Activated CD4-positive, alpha-beta T cell treated with anti-CD3 and anti-CD28 coated beads for 1 hour (primary cell): ENCODE results near the gene GABRA5.
"Not testable (repeated sequence)": the region's sequence is repeated elsewhere in the genome, so short reads cannot be mapped to it uniquely, and the experiment has no call there.

ENCODE experiments used
- DNase-seq: peaks from one replicate; pipeline ENCODE4 v3.0.0-alpha.2; 2020

GABRA5 gene

DNA sequence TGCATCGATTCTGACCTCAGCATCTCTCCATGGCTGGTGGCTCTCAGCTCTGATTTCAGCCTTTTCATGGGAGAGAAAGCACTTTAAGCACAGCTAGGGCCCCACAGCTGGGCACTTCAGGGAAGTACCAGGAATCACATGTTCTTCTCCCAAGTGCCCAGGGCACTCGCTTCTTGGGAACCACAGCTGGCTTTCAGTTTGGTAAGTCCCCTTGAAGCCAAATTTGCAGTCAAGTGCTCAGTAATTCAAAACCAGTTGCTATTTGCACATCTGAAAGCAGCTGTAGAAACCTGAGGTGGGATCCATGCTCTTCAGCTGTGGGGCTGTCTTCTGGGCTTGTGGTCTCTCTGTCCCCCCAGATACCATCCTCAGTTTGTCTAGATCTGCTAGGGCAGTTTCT lies 12.8 kb downstream of the GABRA5 start:
- DNase-seq: no peak

DNA sequence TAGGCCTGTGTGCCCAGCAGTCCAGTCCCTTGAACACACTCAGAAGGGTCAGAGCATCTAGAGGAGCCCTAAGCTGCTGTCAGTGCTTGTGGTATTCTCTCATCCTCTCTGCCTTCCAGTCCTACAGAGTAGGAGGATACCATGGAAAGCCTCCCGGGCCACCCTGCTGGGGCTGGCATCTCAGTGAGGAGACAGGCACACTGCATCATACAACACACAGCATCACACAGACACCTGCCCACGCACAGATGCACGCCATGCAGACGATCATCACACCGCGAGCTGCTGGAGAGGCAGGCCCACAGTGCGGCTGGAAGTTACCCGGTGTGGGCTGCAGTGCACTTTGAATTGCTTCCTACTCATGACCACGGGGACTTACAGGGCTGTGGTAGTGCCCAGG lies 15.2 kb downstream of the GABRA5 start:
- DNase-seq: no peak

DNA sequence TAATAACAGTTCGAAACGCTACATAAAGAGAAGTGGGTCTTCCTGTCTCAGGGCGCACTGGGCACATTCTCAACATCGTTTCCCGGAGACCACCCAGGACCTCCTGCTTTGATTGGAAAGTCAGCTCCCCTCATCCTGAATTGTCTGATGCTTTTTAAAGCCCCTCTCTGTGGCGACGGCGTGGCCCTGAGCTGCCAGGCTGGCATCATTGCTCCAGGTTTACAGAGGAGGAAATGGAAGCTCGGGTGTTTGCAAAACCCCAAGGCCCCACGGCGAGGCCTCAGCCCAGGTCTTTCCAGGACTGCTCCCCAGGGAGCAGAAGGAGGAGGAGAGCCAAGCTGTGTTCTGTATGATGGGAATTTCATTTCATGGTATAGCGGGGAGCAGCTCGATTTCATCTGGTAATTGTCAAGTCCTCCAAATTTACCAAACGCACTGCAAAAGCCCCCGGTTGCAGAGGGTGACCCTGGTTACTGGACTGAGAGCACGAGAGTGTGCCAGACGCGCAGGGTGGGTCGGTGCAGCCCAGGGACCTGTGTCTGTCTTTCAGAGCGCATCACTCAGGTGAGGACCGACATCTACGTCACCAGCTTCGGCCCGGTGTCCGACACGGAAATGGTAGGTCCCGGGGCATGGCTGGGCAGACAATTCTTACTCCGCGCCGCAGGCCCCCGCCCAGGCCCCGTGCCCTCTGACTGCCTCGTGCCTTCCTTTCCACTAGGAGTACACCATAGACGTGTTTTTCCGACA lies 15.9 kb downstream of the GABRA5 start:
- no peak for DNase-seq

DNA sequence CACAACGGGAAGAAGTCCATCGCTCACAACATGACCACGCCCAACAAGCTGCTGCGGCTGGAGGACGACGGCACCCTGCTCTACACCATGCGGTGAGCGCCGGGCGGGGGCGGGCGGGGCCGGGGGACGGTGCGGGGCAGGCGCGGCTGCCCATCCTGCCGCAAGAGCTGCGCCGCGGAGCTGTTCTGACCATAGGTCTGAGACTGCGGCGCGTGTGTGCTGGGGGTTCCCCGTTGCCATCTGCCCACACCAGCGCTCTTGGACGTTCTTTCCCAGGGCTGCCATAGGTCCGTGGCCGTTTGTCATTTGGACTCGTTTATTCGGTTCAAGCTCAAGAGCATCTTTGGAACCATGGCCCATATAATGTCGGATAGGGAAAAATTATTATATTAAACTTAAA lies 16.6 kb downstream of the GABRA5 start:
- no peak for DNase-seq

DNA sequence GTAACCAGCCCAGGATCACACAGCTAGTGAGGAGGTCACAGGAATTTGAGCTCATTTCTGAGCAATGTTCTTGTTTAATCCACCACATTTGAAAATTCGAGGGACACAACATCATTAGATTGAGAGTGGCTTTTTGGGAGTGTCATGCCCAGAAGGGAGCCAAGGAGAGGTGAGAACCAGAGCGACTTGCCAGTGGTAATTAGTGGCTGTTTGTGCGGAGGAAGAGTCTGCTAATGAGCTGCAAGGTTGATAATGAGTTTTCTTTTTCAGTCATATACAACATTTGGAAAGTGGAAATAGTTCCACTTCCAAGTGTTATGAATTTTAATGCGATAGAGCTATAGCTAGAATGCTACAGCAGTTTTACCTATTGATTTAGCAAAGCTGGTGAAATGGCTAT lies 19.7 kb downstream of the GABRA5 start:
- no peak for DNase-seq

DNA sequence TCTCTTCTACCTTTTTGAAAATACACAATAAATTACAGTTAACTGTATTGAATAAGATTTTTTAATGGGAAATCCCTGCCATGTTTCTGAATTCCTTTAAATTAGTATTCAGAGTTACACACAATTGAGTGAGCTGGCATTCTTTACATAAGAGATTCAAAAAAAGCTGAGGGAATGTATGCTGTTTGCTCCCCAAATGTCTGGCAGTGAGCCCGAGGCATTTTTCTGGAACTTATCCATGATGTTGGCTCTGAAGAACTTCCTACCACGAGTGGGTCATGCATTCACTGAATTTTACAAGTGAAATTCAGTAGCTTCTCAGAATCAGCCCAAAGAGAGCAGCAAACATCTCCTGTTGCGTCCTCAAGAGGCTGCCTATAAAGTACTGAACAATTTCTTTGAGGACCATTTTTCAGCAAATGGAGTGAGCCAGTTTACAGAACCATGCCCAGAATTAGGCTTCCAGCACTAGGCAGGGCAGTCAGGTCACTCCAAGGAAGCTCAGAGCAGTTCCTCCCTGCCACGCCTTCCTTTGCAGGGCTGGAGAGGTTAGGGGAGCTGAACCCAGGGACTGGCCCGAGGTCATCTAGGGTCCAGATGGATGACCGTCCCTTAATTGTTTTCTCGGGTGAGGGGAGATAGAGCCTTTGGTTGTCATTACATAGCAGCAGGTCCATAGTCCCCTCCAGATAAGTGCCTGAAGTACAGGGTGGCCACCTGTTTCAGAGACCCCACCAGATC lies 21.2 kb downstream of the GABRA5 start:
- DNase-seq: no peak

DNA sequence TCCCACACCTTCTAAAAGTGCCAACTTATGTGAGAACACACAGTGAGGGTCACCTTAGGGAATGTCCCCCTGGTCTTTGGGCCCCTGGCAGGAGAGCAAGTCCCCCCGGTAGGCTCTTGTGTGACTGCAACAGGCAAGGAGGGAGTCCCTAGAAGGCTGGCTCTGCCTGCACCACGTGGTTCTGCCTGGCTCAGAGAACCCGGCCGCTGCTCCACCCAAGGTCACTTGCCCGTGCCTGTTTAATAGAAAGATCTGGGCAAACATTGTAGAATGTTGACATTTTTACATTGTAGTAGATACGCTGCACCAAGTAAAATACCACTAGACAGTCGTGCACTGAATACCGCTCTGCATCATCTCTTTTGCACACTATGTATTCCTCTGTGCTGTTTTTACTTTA lies 21.9 kb downstream of the GABRA5 start:
- no peak for DNase-seq

DNA sequence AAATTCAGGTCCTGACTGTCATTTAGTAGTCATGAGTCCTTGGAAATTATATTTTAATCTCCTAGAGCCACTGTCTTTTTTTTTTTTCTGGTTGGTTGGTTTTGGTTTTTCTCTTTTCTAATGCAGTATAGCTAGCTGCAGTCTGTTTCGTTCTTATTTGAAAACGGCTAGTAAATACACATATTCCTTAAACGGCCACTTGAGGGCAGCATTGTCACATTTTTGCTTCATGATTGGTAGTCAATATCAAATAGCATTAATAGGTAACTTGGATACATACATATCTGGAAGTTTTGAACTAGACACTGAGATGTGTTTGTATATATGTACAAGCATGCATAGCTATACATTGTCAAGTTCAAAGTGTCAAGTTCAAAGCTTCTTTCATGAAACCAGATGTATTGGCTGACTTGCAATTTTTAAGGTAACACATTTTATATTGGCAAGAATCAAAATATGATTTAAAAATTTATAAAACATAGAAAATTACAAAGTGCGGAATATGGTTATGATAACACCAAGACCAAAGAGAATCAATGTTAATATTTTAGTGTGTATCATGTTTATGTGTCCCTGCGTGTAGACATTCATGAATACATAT lies 22.5 kb downstream of the GABRA5 start:
- no peak for DNase-seq

DNA sequence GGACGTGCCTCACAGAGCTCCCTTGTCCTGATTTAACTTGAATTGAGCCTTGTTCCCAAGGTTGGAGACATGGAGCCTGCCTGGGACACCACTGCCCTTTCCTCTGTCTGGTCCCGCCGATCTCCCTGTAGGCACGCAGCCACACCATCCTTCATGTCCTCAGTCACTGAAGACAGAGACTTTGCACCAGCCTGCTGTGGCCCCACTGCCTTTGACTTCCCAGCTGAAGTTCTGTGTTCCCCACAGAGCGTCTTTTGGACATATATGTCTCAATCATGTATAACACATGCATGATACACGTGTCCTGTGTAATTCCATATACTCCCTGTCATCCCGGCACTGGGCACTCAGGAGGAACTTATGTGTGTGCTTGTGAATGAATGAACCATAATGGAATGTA lies 23.6 kb downstream of the GABRA5 start:
- DNase-seq: no peak

DNA sequence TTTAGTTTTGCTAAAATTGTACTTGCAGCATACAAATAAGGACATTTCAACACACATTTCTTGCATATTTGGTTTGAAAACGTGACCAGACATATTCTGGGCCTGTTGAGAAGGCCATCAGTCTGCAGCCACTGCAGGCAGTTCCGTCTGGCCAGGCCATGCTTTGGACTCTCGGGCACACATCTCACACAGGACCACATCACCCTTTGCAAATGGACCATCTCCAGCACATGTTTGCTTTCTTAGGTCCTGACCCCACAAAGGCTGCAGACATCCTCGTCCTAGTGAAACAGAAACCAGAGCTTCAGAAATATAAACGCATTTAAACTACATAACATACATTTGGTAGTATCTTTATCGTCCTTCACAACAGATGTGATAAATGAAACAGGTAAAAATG lies 24.1 kb downstream of the GABRA5 start:
- DNase-seq: no peak

DNA sequence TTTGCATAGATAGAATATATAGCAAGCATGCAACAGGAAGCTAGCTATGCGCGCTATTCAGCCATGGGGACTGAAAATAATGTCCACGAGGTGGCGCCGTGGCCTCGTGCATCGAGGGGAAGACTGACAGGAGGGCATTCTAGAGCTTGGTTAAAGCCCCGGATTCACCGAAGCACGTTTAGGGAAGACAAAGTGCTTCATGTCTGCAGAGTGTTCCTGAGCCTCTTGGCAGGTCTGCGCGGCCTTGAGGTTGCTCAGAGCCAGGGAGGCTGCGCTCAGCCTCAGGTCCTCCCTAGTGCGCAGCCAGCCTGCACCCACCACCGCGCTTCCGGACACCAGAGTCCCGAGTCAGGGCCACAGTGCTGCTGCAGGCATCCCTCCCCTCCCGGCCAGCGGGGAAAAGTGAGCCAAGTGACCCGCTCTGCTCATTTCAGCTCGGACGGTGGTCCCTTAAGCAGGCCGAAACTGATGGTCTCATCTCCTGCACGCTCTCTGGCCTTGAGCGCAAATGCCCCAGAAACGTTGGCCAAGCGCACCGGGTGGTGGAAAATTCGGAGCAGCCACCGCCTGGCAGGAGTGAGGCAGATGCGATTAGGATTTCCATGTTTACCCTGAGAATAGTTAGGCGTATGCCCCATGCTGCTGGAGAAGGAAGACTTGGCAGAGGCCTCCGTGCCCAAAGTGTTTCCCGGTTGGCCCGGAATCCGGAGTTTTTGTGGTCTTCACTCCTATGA lies 24.8 kb downstream of the GABRA5 start:
- no peak for DNase-seq

DNA sequence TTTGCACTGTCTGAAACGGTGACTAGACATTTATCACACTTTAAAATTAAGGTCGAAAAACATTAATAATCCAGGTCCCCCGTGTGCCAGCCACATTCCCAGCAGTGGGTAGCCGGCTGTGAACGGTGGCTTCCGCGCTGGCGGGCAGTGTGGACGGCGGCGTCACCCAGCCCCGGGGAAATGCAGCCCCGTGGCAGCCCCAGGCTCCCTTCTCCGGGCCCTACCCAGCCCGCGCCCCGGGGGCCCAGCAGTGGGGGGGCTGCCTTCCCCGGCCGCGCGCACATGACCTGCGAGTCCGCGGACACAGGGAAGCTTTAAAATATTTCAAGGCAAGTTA lies 25.3 kb downstream of the GABRA5 start:
- DNase-seq: no peak

DNA sequence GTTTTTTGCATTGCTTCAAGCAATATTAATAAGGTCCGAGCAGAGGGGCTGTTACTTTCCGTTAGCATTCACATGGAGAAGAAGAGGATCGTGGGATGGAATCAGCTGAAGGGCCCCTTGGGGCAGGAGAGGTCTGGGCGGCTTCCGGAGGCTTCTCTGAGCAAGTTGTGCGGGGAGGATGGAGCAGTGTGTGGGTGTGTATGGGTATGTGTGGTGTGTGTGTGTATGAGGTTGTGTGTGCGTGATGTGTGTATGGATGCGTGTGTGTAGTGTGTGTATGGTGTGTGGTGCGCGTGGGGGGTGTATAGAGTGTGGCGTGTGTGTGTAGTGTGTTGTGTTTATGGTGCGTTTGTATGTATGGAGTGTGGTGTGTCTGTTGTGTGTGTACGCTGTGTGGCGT lies 25.8 kb downstream of the GABRA5 start:
- no peak for DNase-seq

DNA sequence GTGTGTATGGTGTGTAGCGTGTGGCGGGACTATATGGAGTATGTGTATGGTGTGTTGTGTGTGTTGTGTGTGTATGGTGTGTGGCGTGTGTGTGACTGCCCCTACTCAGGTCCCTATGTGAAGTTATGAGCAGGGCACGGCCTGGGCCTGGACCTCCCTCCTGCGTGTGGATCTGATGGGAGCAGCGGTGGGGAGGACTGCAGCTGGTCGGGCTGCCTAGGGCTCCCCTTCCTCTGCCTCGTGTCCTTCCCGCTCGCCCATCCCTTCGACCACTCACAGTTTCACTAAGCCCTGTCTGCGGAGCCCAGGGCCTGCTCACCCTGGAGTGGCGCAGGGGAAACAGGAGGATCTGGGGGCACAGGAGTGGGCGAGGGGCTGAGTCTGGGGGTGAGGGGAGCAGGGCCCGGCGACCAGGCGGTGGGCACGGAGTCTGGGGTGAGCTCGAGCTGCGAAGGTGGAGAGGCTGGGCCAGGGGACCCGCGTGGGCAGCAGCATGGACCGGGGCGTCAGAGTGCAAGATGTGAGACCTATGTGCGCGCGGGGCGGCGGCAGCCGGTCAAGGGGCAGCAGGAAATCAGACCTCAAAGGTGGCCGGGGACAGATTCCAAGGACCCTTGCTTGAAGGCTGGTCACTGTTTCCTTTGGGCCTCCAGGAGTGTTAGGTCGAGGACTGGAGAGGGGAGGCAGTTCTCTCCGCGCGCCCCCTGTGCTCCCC lies 26.6 kb downstream of the GABRA5 start:
- no peak for DNase-seq

DNA sequence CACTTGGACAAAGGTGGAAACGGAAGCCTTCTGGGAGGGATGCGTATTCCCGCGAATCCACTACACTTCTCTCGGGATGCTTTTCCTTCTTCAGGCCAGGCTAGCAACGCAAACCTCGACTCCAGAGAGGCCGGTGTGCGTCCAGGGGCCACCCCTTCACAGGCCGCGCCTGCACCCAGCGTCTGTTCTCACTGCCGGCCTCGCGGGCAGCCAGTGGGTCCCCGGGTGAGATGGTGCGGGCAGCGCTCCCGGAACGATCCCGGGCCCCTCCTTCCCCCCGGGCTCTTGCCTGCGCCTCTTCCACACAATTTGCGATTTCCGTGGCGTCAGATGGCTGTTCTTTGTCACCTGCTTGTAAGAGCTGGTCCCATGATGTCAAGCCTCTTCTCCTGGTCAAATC lies 27.3 kb downstream of the GABRA5 start:
- no peak for DNase-seq

DNA sequence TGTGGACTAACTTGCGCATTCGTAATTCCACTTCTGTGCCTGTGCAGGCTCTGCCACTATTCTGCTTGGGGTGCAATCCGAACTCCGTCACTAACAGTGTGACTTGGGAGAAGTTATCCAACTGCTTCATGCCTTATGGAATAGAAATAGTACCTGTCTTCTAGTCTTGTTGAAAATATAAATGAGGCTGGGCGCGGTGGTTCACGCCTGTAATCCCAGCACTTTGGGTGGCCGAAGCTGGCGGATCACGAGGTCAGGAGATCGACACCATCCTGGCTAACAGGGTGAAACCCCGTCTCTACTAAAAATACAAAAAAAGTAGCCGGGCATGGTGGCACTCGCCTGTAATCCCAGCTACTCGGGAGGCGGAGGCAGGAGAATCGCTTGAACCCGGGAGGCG lies 28.5 kb downstream of the GABRA5 start:
- DNase-seq: not testable (repeated sequence)

DNA sequence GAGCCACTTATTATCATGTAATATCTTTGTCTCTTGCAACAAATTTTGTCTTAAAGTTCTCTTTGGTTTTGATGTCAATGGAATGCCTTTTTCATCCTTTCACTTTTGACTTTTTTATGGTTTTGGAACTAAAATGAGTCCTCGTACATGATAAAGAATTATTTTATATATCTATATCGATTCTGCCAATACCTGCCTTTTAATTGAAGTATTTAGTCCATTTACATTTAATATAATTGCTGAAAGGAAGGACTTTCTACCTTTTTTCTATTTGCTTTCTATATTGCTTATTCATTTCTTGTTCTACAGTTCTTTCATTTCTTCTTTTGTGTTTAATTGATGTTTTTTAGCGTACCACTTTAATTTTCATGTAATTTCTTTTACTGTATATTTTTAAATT lies 32.8 kb downstream of the GABRA5 start:
- DNase-seq: no peak

DNA sequence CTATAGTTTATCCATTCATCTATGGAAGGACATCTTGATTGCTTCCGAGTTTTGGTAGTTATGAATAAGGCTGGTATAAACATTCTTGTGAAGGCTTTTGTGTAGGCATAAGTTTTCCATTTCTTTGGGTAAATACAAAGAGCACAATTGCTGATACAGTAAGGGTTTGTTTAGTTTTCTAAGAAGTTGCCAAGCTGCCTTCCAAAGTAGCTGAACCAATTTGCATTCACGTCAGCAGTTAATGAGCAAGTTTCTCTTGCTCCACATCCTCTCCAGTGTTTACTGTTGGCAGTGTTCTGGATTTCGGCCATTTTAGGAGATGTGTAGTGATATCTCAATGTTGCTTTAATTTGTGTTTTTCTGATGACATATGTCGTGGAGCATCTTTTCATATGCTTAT lies 34.2 kb downstream of the GABRA5 start:
- no peak for DNase-seq

DNA sequence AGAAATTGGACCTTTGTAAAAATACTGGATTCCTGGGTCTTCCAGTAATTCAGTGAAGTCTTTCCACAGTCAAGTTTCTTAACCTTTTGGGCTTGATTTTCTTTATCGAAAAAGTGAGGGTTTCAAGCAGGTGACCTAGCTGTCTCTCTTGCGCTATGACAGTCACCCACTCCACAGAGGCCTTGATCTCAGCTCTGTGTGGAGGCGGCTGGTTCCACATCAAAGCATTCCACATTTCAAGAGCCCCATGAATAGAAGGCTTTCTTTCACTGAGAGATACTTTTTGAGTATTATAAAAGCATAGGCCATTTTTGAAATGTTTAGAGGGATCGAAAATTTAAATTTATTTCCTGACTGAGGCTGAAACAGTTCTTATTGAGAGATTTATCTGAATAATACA lies 43.9 kb downstream of the GABRA5 start:
- DNase-seq: no peak

DNA sequence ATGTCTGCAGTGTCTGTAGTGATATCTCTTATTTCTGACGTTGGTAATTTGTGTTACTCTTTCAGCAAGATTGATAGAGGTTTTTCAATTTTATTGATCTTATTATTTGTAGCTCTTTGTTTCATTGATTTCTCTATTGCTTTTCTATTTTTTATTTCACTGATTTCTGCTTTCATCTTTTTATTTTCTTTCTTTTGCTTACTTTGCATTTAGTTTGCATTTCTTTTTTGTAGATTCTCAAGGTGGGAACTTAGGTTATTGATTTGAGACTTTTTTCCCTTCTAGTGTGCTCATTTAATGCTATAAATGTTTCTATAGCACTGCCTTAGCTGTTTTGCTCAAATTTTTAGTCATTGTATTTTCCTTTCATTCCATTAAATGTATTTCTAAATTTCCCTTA lies 54.6 kb downstream of the GABRA5 start:
- no peak for DNase-seq

DNA sequence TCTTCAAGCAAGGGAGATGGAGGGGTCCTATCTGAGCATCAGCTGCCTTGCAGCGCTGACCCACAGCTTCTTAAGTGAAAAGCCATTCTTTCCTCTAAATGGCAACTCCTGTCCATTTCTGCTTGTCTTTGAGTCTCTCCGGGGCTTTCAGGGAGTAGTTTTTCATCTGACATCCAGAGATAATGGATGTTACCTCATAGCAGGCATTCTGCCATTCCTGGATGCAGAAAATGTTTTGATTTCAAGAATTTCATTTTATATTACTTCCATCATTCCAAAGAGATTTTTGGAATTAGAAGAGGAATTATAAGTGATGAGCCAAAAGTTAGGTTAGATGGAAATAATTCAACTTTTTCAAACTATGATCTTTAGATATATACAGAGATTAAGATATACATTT lies 59.2 kb downstream of the GABRA5 start:
- DNase-seq: no peak

DNA sequence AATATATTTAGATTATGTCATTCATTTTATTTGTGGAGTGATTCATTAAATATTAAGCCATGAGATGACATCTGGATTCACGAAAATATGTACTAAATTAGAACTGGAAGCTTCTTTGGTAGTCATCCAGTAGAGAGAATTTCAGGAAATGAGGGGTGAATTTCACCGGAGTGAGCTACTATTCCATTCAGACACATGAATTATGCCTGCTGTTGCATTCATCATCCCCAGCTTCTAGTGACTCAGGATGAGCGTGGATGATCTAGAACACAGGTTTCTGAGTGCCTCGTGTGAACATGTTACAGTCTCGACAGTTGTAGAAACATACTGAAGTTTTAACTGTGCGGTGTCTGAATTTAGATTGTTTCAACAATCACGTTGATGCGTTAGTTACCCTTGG lies 61.2 kb downstream of the GABRA5 start:
- DNase-seq: no peak

DNA sequence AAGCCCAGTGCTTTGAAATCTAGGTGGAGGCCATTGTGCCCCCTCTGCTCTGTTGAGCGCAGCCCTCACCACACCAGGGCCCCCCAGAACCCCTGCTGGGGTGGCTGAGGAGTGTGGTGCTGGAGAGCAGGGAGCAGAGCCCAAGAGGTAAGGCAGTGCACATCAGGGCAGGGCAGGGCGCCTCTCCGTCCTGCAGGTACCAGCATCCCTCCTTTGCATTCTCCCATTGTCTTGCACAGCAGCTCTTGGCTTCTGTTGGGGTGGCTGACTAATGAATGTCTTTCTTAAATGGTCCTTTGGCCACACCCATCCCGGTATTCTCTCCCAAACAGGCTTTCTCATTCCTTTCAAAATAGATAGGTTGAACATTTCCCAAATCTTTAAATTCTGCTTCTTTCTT lies 62.7 kb downstream of the GABRA5 start:
- no peak for DNase-seq
